ENCODE measurements around the gene NUP54.

DNA sequence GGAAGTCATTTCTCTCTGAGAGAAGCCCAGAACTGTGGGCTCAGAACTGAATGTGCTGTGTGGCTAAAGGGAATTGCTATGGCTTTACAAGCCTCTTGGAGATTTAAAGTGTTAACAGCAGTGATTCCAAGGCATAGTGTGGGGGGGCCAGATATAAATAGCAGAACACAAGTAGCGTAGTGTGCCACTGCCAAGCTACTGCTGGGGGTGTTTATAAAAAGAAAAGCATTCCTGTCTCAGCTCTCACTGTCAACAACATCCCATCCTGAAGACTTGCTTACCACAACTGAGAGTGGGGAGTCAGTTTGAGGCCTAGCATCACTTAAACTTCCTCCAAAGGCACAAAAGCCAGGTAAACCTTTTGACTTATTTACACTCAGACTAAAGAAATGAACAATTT, 73.7 kb downstream of the NUP54 start, which contains the start of gene ART3:
- no peak for TF ChIP-seq POLR2A (IDR thresholded peaks at IDR 0.05; ENCODE audit: low read depth, low read length)
- TF ChIP-seq POLR2AphosphoS5 (IDR thresholded peaks at IDR 0.05; ENCODE audit: low read depth, low read length) = no peak
